Transverse colon (tissue), 3 donors: ENCODE measurements around the gene HFM1.

Experiments used
- EP300 ChIP-seq: sonication (generic); formaldehyde crosslinking; IDR thresholded peaks from one replicate; pipeline ENCODE4 v1.6.1; 2017; ENCODE audit warnings: antibody characterized with exemption, low read depth
- POLR2A ChIP-seq: fragments of 450-650 bp; IDR thresholded peaks from one replicate; pipeline ENCODE4 v1.6.1; 2016; ENCODE audit warnings: antibody characterized with exemption, mild to moderate bottlenecking, moderate library complexity
- TF ChIP-seq, protein P1 (sequence below), 5 experiments: fragments of 200-600 bp in 3 of 5; fragments of 450-650 bp in 2 of 5; sonication (generic) in 3 of 5; IDR thresholded peaks; 1 replicate in 2 of 5; 2 replicates in 3 of 5; pipeline ENCODE4 v1.5.1; 2016 to 2017; ENCODE audit warnings: antibody characterized with exemption in 5 of 5, inconsistent platforms in 3 of 5, mild to moderate bottlenecking in 2 of 5, moderate library complexity in 1 of 5

DNA sequence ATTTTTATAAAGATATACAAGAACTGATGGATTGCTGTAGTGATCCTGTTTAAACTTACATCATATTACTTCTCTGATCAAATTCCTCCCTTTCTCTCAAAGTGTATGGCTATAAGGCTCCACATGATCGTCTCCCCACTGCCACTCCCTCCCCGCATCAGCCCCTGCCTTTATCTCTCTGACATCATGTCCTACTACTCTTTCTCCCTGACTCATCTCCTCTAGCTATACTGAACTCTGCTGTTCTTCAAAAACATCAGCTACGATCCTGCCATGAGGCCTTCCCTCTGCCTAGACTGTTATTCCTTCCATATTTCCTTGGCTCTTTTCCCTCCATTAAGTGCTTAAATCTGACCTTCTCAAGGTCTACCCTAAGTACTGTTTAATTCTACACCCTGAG is 22.8 kb downstream of the HFM1 start:
- TF ChIP-seq, protein P1, sequence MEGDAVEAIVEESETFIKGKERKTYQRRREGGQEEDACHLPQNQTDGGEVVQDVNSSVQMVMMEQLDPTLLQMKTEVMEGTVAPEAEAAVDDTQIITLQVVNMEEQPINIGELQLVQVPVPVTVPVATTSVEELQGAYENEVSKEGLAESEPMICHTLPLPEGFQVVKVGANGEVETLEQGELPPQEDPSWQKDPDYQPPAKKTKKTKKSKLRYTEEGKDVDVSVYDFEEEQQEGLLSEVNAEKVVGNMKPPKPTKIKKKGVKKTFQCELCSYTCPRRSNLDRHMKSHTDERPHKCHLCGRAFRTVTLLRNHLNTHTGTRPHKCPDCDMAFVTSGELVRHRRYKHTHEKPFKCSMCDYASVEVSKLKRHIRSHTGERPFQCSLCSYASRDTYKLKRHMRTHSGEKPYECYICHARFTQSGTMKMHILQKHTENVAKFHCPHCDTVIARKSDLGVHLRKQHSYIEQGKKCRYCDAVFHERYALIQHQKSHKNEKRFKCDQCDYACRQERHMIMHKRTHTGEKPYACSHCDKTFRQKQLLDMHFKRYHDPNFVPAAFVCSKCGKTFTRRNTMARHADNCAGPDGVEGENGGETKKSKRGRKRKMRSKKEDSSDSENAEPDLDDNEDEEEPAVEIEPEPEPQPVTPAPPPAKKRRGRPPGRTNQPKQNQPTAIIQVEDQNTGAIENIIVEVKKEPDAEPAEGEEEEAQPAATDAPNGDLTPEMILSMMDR (IDR thresholded peaks at IDR 0.05), result no peak
- TF ChIP-seq EP300, result no peak
- no peak for TF ChIP-seq POLR2A
